Heart right ventricle (tissue), 16 donors: Measurements from ENCODE around the gene CHD6. TPM values are rescaled to one million over a fixed set of nuclear protein-coding genes. Genes with fewer than 3 reads are reported as not detected.

ENCODE experiments used
- ATAC-seq, 8 donors: fragments of 200-7000 bp; cut with Tn5 transposase; one replicate each; pipeline ENCODE4 v1.9.1; 2020; ENCODE audit warnings: mild to moderate bottlenecking in 8 of 8, moderate library complexity in 8 of 8, moderate number of reproducible peaks in 1 of 8
- DNase-seq, 2 donors: peaks; one replicate each; pipeline ENCODE4 v3.0.0-alpha.2; 2020
- H3K27ac ChIP-seq, 10 donors: fragments of 200-600 bp; sonication (generic) in 2 of 10; one replicate each; pipeline versions ENCODE4 v1.5.0 to v1.8.0; 2020 to 2022; ENCODE audit warnings: mild to moderate bottlenecking in 3 of 10
- H3K27me3 ChIP-seq, 7 donors: fragments of 200-600 bp; one replicate each; pipeline ENCODE4 v1.8.0; 2021 to 2022; ENCODE audit warnings: mild to moderate bottlenecking in 2 of 7
- H3K36me3 ChIP-seq, 9 donors: fragments of 200-600 bp; sonication (generic) in 1 of 9; one replicate each; pipeline versions ENCODE4 v1.5.0 to v1.8.0; 2020 to 2022; ENCODE audit warnings: mild to moderate bottlenecking in 2 of 9
- H3K4me1 ChIP-seq, 9 donors: fragments of 200-600 bp; sonication (generic) in 1 of 9; one replicate each; pipeline versions ENCODE4 v1.5.0 to v1.8.0; 2020 to 2022; ENCODE audit warnings: mild to moderate bottlenecking in 4 of 9
- H3K4me3 ChIP-seq, 10 donors: fragments of 200-600 bp; sonication (generic) in 2 of 10; one replicate each; pipeline versions ENCODE4 v1.5.0 to v1.8.0; 2020 to 2022; ENCODE audit warnings: mild to moderate bottlenecking in 7 of 10, moderate library complexity in 2 of 10
- H3K9me3 ChIP-seq, 11 donors: fragments of 200-600 bp in 10 of 11; sonication (generic) in 2 of 11; one replicate each; pipeline versions ENCODE4 v1.5.0 to v1.8.0; 2013 to 2022; ENCODE audit warnings: mild to moderate bottlenecking in 2 of 11, control low read depth in 1 of 11, moderate library complexity in 1 of 11
- CTCF ChIP-seq, 9 donors: fragments of 200-600 bp; sonication (generic) in 2 of 9; IDR thresholded peaks; one replicate each; pipeline versions ENCODE4 v1.5.0 to v1.8.0; 2021 to 2022; ENCODE audit warnings: antibody characterized with exemption in 9 of 9, mild to moderate bottlenecking in 5 of 9, moderate library complexity in 1 of 9
- WGBS, 2 donors: extraction: QIAGEN DNeasy Blood & Tissue Kit; methylation state at CpG; one replicate each; pipeline ENCODE4 v1.1.7; 2013; ENCODE audit warnings: inconsistent platforms in 1 of 2; 5-methylcytosine and 5-hydroxymethylcytosine counted together
- intact Hi-C, 10 donors: fragments of 100-400 bp; cut with DNase I; formaldehyde crosslinking; loops; one replicate each; pipeline versions ENCODE4 v1.11.1 to v1.14.2; 2022
- polyA plus RNA-seq, 2 donors: library from polyadenylated mRNA; stranded (reverse); fragments of 200-250 nt; gene quantifications; one replicate each; pipeline ENCODE4 v1.2.3, GENCODE V29; 2013
- total RNA-seq, 10 donors: library from RNA; stranded (reverse); fragmentation: NEBNext Ultra II Directional in 3 of 10; extraction: Animal tissue kit (Norgen Biotek cat#: 25700) in 3 of 10; gene quantifications; one replicate each; pipeline versions ENCODE4 v1.2.1 to v1.2.4, GENCODE V29; 2021 to 2023
- donor health status: Arrhythmogenic right ventricular cardiomyopathy.
- donor health status: ischemic (EF 13 %, LVEDD 7.1; RV severe dilation, severe dysfunction).
- donor health status: healthy with polysubstance abuse.
- donor health status: DM: no; HTN: yes; CAD: no.
- donor health status: DM: no; HTN: no; CAD: no.
- donor health status: ischemic (EF 25% LVEDD 6.9; RV normal size, moderate dysfunction).
- donor health status: ischemic (EF 25% LVEDD 5.7; RV mildly dilated, moderate dysfunction).
- donor health status: healthy.
- donor health status: DM: yes; HTN: yes; CAD: no.
- donor health status: Ischemic cardiomyopathy.
- donor health status: ischemic (EF 35%, LVEDD 5.7; RV mildly dilated, moderate dysfunction).
- donor health status: nonischemic (EF 11% LVEDD 7.7; RV severe dilation, severe dysfunction).
- donor health status: DM: yes; HTN: yes; CAD: no.
- donor health status: PGD.
- donor health status: ischemic (EF 29% LVEDD 5.4; RV normal size, mild dysfunction).
- donor health status: nonischemic (EF 23%, LVEDD 6.1; RV moderate dilation, normal function).

CHD6 gene
- total and polyA plus RNA-seq, 12 donors: 3.0 to 52.9 (median 39.5) TPM

- no peak for TF ChIP-seq CTCF (IDR thresholded peaks at IDR 0.05)
- intact Hi-C loops: no loop called here
- 90 to 95% methylated on average over 2 of the region's 2 CpGs for WGBS, 2 donors
- Histone ChIP-seq H3K27me3 (no peaks in the 10 kb centered on the region), H3K4me1 (peaks cover 0 to 79% (median 50%) of the 10 kb centered on the region in 9 donors), H3K4me3 (no peak overlapping the region), H3K36me3 (no peaks in the 10 kb centered on the region), H3K27ac (no peak overlapping the region), H3K9me3 (no peaks in the 10 kb centered on the region)
- ATAC-seq (no peak), DNase-seq (no peak)
Measured at GRCh38 chr20:41608606-41609005, 9.6 kb downstream of the CHD6 start.

GRCh38 chr20:41607791-41608190, 10.4 kb downstream of the CHD6 start:
- no peak for TF ChIP-seq CTCF (IDR thresholded peaks at IDR 0.05)
- Histone ChIP-seq H3K9me3 (peaks cover 0 to under 1% (median 0%) of the 10 kb centered on the region in 11 donors), H3K36me3 (no peaks in the 10 kb centered on the region), H3K4me1 (peaks cover 0 to 77% (median 46%) of the 10 kb centered on the region in 9 donors), H3K27ac (no peak overlapping the region), H3K4me3 (no peak overlapping the region), H3K27me3 (no peaks in the 10 kb centered on the region)
- intact Hi-C loops: no loop called here
- 76 to 83% methylated on average over 1 of the region's 1 CpG for WGBS, 2 donors
- DNase-seq (no peak), ATAC-seq (no peak)

- Histone ChIP-seq H3K27me3 (no peaks in the 10 kb centered on the region), H3K27ac (no peak overlapping the region), H3K4me1 (peaks cover 4 to 67% (median 30%) of the 10 kb centered on the region in 9 donors), H3K36me3 (no peaks in the 10 kb centered on the region), H3K9me3 (peaks cover 0 to 34% (median 22%) of the 10 kb centered on the region in 11 donors), H3K4me3 (no peak overlapping the region)
- peak in 3 of 9 donors; percentile 9 to 27 (median 24) for TF ChIP-seq CTCF (IDR thresholded peaks at IDR 0.05)
- 75 to 79% methylated on average over 1 of the region's 1 CpG for WGBS, 2 donors
- DNase-seq (no peak), ATAC-seq (no peak)
- intact Hi-C loops: no loop called here
Measured at GRCh38 chr20:41604002-41604401, 14.2 kb downstream of the CHD6 start.

GRCh38 chr20:41601742-41602141, 16.4 kb downstream of the CHD6 start:
- Histone ChIP-seq H3K9me3 (peaks cover 0 to 56% (median 28%) of the 10 kb centered on the region in 11 donors), H3K4me1 (peaks cover 4 to 44% (median 10%) of the 10 kb centered on the region in 9 donors), H3K27ac (peak overlapping the region in 8 of 10 donors; percentile 9 to 75 (median 43)), H3K36me3 (no peaks in the 10 kb centered on the region), H3K27me3 (no peaks in the 10 kb centered on the region), H3K4me3 (no peak overlapping the region)
- 66 to 77% methylated on average over 4 of the region's 4 CpGs for WGBS, 2 donors
- intact Hi-C loops: no loop called here
- ATAC-seq (peak; percentile 32 to 73 (median 52)), DNase-seq (no peak)
- no peak for TF ChIP-seq CTCF (IDR thresholded peaks at IDR 0.05)
